Activated CD4-positive, alpha-beta T cell treated with anti-CD3 and anti-CD28 coated beads for 36 hours (primary cell): Measurements from ENCODE around the gene RFK. TPM values are rescaled to one million over a fixed set of nuclear protein-coding genes. Genes with fewer than 3 reads are reported as not detected.

Source experiments
- ATAC-seq: fragments of 200-7000 bp; cut with Tn5 transposase; one replicate; pipeline ENCODE4 v1.10.0; 2021; ENCODE audit warnings: mild to moderate bottlenecking, moderate library complexity
- CTCF ChIA-PET: fragments of 350-600 bp; sonication (Branson Sonifier 250); formaldehyde crosslinking; loops from one replicate; lab custom pipeline; 2021; ENCODE audit warnings: antibody characterized with exemption; lab: Charles Lee
- POLR2A ChIA-PET: fragments of 350-600 bp; sonication (Branson Sonifier 250); formaldehyde crosslinking; loops from one replicate; lab custom pipeline; 2021; ENCODE audit warnings: antibody characterized with exemption, inconsistent platforms; lab: Charles Lee
- DNase-seq: peaks from one replicate; pipeline ENCODE4 v3.0.0-alpha.2; 2020
- H3K27ac Mint-ChIP-seq: one replicate; pipeline ENCODE4 v1.8.0; 2021; ENCODE audit warnings: mixed read lengths
- H3K27me3 Mint-ChIP-seq: one replicate; pipeline ENCODE4 v1.8.0; 2021; ENCODE audit warnings: mixed read lengths
- H3K36me3 Mint-ChIP-seq: one replicate; pipeline ENCODE4 v1.8.0; 2021; ENCODE audit warnings: low read depth, mixed read lengths
- H3K4me1 Mint-ChIP-seq: one replicate; pipeline ENCODE4 v1.8.0; 2021; ENCODE audit warnings: mixed read lengths
- H3K4me3 Mint-ChIP-seq: one replicate; pipeline ENCODE4 v1.8.0; 2021; ENCODE audit warnings: mild to moderate bottlenecking, moderate library complexity, mixed read lengths
- H3K9me3 Mint-ChIP-seq: one replicate; pipeline ENCODE4 v1.8.0; 2021; ENCODE audit warnings: low read depth, mixed read lengths
- intact Hi-C, 2 experiments: fragments of 100-400 bp; cut with DNase I in 1 of 2; cut with micrococcal nuclease in 1 of 2; formaldehyde crosslinking; loops; one replicate each; pipeline versions ENCODE4 v1.14.2 to v1.15.1; 2022 to 2024; cut with DNase I, micrococcal nuclease
- total RNA-seq, 2 experiments: library from RNA; stranded (reverse); gene quantifications; one replicate each; pipeline ENCODE4 v1.2.3, GENCODE V29; 2021

The RFK gene
- total RNA-seq, 2 experiments from 2014 or later, result 7.0 to 8.3 TPM

DNA sequence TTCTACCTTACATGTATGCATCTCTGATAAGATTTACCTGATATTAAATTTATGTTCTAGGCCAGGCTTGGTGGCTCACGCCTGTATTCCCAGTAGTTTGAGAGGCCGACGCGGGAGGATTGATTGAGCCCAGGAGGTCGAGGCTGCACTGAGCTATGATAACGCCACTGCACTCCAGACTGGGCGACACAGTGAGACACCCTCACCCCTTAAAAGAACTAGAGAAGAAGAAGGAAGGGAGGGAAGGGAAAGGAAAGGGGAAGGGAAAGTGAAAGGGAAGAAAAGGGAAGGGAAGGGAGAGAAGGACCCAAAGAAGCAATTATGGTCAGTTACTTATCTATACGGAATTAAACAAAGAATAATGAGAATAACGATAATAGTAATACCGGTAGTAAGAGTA lies 1.2 kb upstream of the RFK start:
- Mint-ChIP-seq H3K36me3 (peaks cover 21% of the 10 kb centered on the region), H3K4me1 (peaks cover 26% of the 10 kb centered on the region), H3K27ac (peak overlapping the region; percentile 26), H3K4me3 (peak overlapping the region; percentile 85), H3K27me3 (no peaks in the 10 kb centered on the region), H3K9me3 (peaks cover 6% of the 10 kb centered on the region)
- CTCF ChIA-PET, result interaction anchor here (1.2 kb wide), 1 partner anchor 52 kb away, joined by 4 read pairs; no protein-coding TSS in a partner anchor
- intact Hi-C loops, result loop anchor here (2.0 to 10.0 kb wide), 8 partner anchors 43 to 1441 kb away; partner anchors contain the start of genes C9orf40 (in 1 of the 2), NMRK1 (in 1 of the 2), OSTF1 (in 1 of the 2) and PCSK5 (in 1 of the 2)
- ATAC-seq, result no peak
- DNase-seq, result no peak
- POLR2A ChIA-PET, result interaction anchor here (0.7 to 1.5 kb wide), 2 partner anchors 47 to 64 kb away, joined by 3 to 4 read pairs; partner anchors contain the start of gene GCNT1

DNA sequence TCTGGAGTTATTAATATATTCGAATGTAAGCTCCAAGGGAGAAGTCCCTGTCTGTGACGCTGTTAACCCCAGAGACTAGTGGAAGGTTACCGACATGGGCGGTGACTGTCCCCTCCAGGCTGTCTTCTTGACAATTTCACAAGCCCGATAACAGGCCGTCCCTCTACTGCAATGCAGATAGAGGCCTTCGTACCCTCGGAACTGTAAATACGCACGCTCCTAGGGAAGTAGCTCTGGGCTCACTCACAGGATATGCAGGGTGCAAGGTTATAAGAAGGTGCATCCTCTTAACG lies 680 bp upstream of the RFK start:
- H3K4me3 Mint-ChIP-seq, result peak overlapping the region; percentile 85
- peaks cover 6% of the 10 kb centered on the region for H3K9me3 Mint-ChIP-seq
- POLR2A ChIA-PET, result interaction anchor here (0.7 to 1.5 kb wide), 5 partner anchors 10 to 1307 kb away, joined by 3 to 7 read pairs (median 4); partner anchors contain the start of genes GCNT1, NMRK1 and OSTF1
- peaks cover 21% of the 10 kb centered on the region for H3K36me3 Mint-ChIP-seq
- H3K27ac Mint-ChIP-seq, result peak overlapping the region; percentile 95
- CTCF ChIA-PET, result interaction anchor here (0.7 to 2.4 kb wide), 9 partner anchors 25 to 1373 kb away, joined by 3 to 10 read pairs (median 6); partner anchors contain the start of gene GCNT1
- DNase-seq, result peak; percentile 75
- H3K27me3 Mint-ChIP-seq, result no peaks in the 10 kb centered on the region
- H3K4me1 Mint-ChIP-seq, result peaks cover 26% of the 10 kb centered on the region
- intact Hi-C loops, result loop anchor here (1.0 to 10.0 kb wide), 15 partner anchors 8 to 1440 kb away; partner anchors contain the start of genes GCNT1 (in 2 of the 2), VPS13A (in 2 of the 2), C9orf40 (in 1 of the 2) and CARNMT1 (in 1 of the 2)
- ATAC-seq, result peak; percentile 66

DNA sequence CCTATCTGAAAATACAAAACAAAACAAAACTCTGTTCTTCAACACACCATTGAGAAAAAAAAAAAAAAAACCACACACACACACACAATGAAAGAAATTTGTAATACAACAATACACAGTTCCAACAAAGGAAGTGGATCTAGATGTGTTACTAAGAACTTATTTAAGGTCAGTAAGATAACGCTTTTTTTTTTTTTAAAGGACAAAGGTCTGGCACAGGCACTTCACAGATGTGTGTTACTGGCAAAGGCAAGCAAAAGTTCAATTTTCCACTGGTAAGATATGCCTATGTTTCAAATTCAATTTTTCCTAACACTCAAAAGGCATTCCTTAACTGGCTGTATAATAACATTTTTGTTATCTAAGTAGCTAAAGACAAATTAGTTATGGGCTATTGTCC lies 3.6 kb downstream of the RFK start:
- H3K4me1 Mint-ChIP-seq, result peaks cover 26% of the 10 kb centered on the region
- ChIA-PET CTCF (no interaction called here), POLR2A (no interaction called here)
- DNase-seq (no peak), ATAC-seq (no peak)
- H3K36me3 Mint-ChIP-seq, result peaks cover 31% of the 10 kb centered on the region
- no peak overlapping the region for H3K27ac Mint-ChIP-seq
- H3K4me3 Mint-ChIP-seq, result no peak overlapping the region
- intact Hi-C loops, result loop anchor here (5.0 to 10.0 kb wide), 5 partner anchors 622 to 1436 kb away; partner anchors contain the start of genes C9orf40 (in 1 of the 2), CARNMT1 (in 1 of the 2), NMRK1 (in 1 of the 2) and OSTF1 (in 1 of the 2)
- no peaks in the 10 kb centered on the region for H3K27me3 Mint-ChIP-seq
- peaks cover 6% of the 10 kb centered on the region for H3K9me3 Mint-ChIP-seq

DNA sequence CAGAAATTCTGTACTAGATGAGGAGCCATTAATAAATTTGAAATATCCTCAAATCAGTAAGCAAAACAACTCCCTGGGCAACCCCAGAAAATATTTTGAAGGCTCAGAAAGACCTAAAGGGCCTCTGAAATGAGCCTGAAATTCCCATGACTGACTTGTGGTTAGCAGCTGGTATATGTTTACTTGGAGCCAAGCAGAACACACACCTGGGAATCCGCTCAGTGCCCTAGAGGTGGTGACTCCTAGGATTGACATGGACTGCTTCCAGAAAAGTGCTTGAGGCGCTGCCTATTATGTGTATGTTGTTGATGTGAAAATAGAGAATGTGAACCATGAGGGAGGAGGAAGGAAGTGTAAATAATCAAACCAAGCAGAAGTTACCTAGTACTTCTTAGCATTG lies 14.7 kb downstream of the RFK start:
- CTCF ChIA-PET, result no interaction called here
- Mint-ChIP-seq H3K36me3 (peaks cover 9% of the 10 kb centered on the region), H3K27ac (no peak overlapping the region), H3K9me3 (no peaks in the 10 kb centered on the region), H3K27me3 (no peaks in the 10 kb centered on the region), H3K4me1 (no peaks in the 10 kb centered on the region), H3K4me3 (no peak overlapping the region)
- ATAC-seq, result no peak
- no peak for DNase-seq
- intact Hi-C loops, result no loop called here
- POLR2A ChIA-PET, result no interaction called here

DNA sequence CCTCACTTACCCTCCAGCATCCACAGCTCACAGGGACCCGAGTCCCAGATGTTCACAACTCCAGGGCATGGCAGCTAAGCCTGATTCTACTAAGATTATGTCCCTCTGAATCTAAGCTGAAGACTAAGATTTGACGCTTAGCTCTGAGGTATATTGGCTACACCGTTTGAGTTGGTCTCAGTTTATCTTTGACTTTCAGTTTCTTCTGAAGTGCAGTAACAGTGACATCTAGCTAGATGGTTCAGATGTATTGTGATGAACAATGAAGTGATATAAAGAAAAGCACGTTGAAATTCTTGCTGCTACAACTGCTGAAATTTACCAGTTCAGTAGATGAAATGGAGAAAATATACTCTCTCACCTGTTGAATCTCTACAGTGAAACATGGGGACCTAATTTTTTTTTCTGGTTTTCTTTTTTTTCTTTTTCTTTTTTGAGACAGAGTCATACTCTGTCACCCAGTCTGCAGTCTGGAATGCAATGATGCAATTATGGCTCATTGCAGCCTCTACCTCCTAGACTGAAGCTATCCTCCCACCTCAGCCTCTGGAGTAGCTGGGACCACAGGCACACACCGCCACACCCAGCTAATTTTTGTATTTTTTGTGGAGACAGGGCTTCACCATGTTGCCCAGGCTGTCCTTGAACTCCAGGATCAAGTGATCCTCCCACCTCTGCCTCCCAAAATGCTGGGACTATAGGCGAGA lies 15.7 kb downstream of the RFK start:
- DNase-seq, result no peak

DNA sequence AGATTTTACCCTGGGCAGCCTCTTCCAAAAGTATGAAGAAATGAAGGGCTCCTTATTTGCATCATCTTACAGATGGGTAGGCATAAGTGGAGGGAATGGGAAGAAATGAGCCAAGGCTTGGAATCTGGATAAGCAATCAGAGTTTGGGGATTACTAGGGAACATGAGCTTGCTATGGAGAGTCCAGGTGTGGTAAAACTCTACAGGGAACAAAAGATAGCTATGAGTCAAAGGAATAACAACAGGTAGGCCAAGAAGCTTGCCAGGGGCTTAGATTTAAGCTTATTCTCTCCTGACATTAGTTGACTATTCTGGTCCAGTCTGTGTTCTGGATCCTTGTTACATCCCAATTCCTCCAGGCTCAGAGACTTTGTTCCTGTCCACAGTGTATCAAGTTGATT lies 16.4 kb downstream of the RFK start:
- H3K36me3 Mint-ChIP-seq, result no peaks in the 10 kb centered on the region
- no peaks in the 10 kb centered on the region for H3K9me3 Mint-ChIP-seq
- POLR2A ChIA-PET, result no interaction called here
- DNase-seq, result no peak
- no peak overlapping the region for H3K27ac Mint-ChIP-seq
- H3K4me3 Mint-ChIP-seq, result no peak overlapping the region
- CTCF ChIA-PET, result interaction anchor here (0.5 kb wide), 1 partner anchor 16 kb away, joined by 3 read pairs; the partner anchor contains the start of gene RFK
- no peaks in the 10 kb centered on the region for H3K27me3 Mint-ChIP-seq
- intact Hi-C loops, result no loop called here
- H3K4me1 Mint-ChIP-seq, result no peaks in the 10 kb centered on the region
- ATAC-seq, result no peak

More for the DNA sequence above, 15.7 kb downstream of the RFK start:
- ChIA-PET CTCF (no interaction called here), POLR2A (interaction anchor here (0.5 kb wide), 1 partner anchor 249 kb away, joined by 5 read pairs; no protein-coding TSS in a partner anchor)
- H3K4me3 Mint-ChIP-seq, result no peak overlapping the region
- intact Hi-C loops, result no loop called here
- no peak overlapping the region for H3K27ac Mint-ChIP-seq
- ATAC-seq, result no peak
- no peaks in the 10 kb centered on the region for H3K9me3 Mint-ChIP-seq
- H3K27me3 Mint-ChIP-seq, result no peaks in the 10 kb centered on the region
- H3K4me1 Mint-ChIP-seq, result no peaks in the 10 kb centered on the region
- peaks cover 6% of the 10 kb centered on the region for H3K36me3 Mint-ChIP-seq

DNA sequence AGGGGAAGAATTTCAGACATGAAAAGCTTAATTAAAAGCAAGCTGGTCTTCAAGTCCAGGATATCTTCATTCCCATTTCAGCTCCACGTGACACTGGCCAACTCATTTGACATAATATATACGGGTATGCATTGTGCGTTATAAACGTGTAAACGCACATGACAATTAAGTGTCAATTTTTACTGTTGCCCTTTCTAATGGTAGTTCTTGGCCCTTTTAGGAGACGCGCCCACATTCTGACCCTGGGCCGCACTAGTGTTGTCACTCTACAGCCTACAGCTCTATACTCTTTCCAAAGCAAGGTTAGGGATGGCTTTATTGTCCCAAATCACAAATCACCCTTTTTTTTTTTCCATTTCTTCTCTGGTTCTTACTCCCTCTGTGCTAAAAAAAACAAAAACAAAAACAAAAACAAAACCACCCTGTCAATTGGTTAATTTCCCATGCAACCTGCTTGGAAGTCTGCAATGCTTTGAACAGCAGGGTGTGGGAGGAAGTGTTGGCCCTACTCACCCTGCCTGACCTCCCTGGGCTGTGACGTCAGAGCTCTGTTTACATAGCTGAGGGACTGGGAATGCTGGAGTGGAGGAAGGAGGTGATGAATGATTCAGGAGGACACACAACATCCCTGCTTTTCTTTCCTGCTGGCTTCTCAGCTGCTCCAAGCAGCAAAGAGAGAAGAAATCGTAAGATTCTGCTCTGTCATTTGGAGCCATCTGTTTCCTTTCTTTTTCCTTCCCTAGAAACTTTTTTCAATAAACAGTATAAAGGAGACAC lies 19.3 kb downstream of the RFK start:
- ChIA-PET POLR2A (no interaction called here), CTCF (interaction anchor here (0.7 kb wide), 2 partner anchors 203 to 263 kb away, joined by 3 read pairs; no protein-coding TSS in a partner anchor)
- H3K27ac Mint-ChIP-seq, result no peak overlapping the region
- intact Hi-C loops, result no loop called here
- no peaks in the 10 kb centered on the region for H3K9me3 Mint-ChIP-seq
- H3K27me3 Mint-ChIP-seq, result no peaks in the 10 kb centered on the region
- H3K36me3 Mint-ChIP-seq, result no peaks in the 10 kb centered on the region
- H3K4me3 Mint-ChIP-seq, result no peak overlapping the region
- ATAC-seq, result no peak
- DNase-seq, result no peak
- no peaks in the 10 kb centered on the region for H3K4me1 Mint-ChIP-seq

DNA sequence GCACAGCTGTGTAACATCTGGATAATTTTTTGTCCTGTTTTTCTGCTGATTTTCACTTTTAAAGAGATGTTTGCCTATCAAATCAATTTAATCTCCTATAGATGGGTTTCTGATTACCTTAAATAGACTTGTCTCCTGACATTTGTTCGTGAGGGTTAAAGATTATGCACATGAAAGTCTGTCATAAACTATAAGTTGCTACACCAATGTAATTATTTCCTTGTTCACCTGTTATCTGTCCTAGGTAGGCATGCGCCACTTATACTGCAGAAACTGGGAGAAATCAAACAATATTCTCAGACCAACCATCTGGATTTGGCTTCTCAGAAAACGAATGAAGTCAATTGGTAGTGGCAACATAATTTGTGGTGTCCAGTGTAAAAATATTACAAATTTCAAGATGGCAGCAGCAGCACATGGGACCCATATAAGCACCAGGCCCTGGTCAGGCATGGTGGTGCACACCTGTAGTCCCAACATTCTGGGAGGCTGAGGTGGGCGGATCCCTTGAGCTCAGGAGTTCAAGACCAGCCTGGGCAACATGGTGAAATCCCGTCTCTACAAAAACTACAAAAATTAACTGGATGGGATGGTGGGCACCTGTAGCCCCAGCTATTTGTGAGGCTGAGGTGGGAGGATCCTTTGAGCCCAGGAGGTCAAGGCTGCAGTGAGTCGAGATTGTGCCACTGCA lies 20.3 kb downstream of the RFK start:
- intact Hi-C loops, result no loop called here
- ChIA-PET POLR2A (no interaction called here), CTCF (no interaction called here)
- H3K9me3 Mint-ChIP-seq, result no peaks in the 10 kb centered on the region
- DNase-seq, result no peak
- H3K36me3 Mint-ChIP-seq, result no peaks in the 10 kb centered on the region
- no peak for ATAC-seq
- no peaks in the 10 kb centered on the region for H3K4me1 Mint-ChIP-seq
- no peak overlapping the region for H3K4me3 Mint-ChIP-seq
- no peak overlapping the region for H3K27ac Mint-ChIP-seq
- H3K27me3 Mint-ChIP-seq, result no peaks in the 10 kb centered on the region

DNA sequence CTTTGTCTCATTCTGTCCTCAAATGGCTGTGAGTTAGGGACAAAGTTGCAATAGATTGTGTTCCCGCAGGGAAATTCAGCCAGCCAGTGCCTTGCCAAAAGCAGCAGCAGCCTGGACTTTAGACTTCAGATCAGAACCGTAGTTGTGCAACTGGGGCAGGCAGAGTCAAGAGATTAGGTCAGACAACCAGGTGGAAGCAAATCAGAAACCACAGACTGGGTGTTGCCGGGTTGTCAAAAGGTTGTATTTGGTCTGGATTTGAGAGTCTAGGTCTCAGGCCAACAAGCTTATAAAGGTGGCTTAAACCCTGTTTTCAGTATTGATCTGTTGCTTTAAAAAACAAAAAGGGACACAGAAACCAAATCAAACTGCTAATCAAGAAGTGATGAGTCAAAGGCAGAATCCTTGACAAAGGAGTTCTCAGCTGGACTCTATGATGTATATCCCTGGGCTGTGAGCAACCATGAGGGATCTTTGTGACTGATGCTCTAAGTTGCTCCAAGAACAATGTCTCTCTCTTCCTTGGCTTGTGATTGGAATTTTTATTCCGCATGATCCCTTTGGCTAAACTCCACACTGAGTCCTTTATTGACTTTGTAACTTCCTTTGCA lies 20.9 kb downstream of the RFK start:
- no peak for DNase-seq
- intact Hi-C loops, result no loop called here
- ChIA-PET POLR2A (no interaction called here), CTCF (interaction anchor here (0.5 kb wide), 1 partner anchor 785 kb away, joined by 4 read pairs; no protein-coding TSS in a partner anchor)
- no peak for ATAC-seq
- H3K36me3 Mint-ChIP-seq, result no peaks in the 10 kb centered on the region
- no peak overlapping the region for H3K4me3 Mint-ChIP-seq
- no peaks in the 10 kb centered on the region for H3K9me3 Mint-ChIP-seq
- H3K27ac Mint-ChIP-seq, result no peak overlapping the region
- no peaks in the 10 kb centered on the region for H3K27me3 Mint-ChIP-seq
- no peaks in the 10 kb centered on the region for H3K4me1 Mint-ChIP-seq

DNA sequence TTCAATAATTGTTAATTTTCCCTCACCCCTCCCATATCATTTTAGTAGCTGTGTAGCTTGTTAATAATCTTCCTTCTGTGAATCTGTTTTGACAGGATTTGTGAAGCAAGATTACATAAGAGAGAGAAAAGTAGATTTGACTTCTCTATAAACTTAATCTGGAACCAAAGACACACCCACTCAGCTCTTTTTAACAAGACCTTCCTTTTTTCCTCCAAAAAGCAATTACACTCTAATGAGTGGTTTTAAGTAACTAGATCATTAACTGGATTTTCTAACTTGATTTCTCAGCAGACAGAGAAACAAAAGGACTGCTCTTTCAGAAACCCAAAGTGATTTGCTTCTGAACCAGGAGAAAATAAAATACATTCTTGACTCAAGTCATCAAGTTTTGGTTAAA lies 21.9 kb downstream of the RFK start:
- no peak overlapping the region for H3K4me3 Mint-ChIP-seq
- no peaks in the 10 kb centered on the region for H3K4me1 Mint-ChIP-seq
- H3K36me3 Mint-ChIP-seq, result no peaks in the 10 kb centered on the region
- POLR2A ChIA-PET, result no interaction called here
- ATAC-seq (no peak), DNase-seq (no peak)
- H3K9me3 Mint-ChIP-seq, result no peaks in the 10 kb centered on the region
- intact Hi-C loops, result no loop called here
- H3K27me3 Mint-ChIP-seq, result no peaks in the 10 kb centered on the region
- no peak overlapping the region for H3K27ac Mint-ChIP-seq
- CTCF ChIA-PET, result no interaction called here

DNA sequence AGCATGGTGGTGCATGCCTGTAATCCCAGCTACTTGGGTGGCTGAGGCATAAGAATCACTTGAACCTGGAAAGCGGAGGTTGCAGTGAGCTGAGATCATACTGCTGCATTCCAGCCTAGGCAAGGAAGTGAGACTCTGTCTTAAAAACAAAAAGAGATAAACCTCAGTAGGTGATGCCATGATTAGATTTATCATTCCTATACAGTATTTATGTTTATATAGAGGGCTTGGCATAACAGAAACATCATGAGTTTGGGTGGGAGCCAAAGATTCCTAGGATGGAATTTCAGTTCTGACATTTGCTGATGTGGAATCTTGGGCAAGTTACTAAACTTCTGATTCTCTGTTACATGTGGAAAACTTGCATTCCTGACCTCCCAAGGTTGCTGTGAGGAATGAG lies 22.3 kb downstream of the RFK start:
- no peaks in the 10 kb centered on the region for H3K4me1 Mint-ChIP-seq
- ChIA-PET CTCF (no interaction called here), POLR2A (no interaction called here)
- intact Hi-C loops, result no loop called here
- H3K36me3 Mint-ChIP-seq, result no peaks in the 10 kb centered on the region
- H3K27me3 Mint-ChIP-seq, result no peaks in the 10 kb centered on the region
- H3K9me3 Mint-ChIP-seq, result no peaks in the 10 kb centered on the region
- no peak for ATAC-seq
- no peak overlapping the region for H3K4me3 Mint-ChIP-seq
- no peak for DNase-seq
- no peak overlapping the region for H3K27ac Mint-ChIP-seq
